Neutrophil (primary cell): Measurements from ENCODE around the gene DNAAF1.

Experiments
- H3K27ac ChIP-seq: fragments of 200-600 bp; sonication (generic); 2 replicates; pipeline ENCODE4 v1.5.1; 2016; ENCODE audit warnings: mild to moderate bottlenecking, moderate library complexity
- H3K27me3 ChIP-seq: fragments of 200-600 bp; sonication (generic); 2 replicates; pipeline ENCODE4 v1.6.0; 2016; ENCODE audit warnings: mild to moderate bottlenecking
- H3K36me3 ChIP-seq: fragments of 200-600 bp; sonication (generic); 2 replicates; pipeline ENCODE4 v1.5.1; 2017
- H3K4me1 ChIP-seq, 2 experiments: fragments of 200-600 bp in 1 of 2; sonication (generic) in 1 of 2; 1 replicate in 1 of 2; 2 replicates in 1 of 2; pipeline versions ENCODE4 v1.5.1 to v1.6.1; 2013 to 2016; ENCODE audit warnings: low read depth in 1 of 2, low read length in 1 of 2, mild to moderate bottlenecking in 1 of 2, moderate library complexity in 1 of 2; ENCODE audit not compliant: control insufficient read depth in 1 of 2, insufficient read depth in 1 of 2
- H3K4me3 ChIP-seq, 2 experiments: fragments of 200-600 bp in 1 of 2; sonication (generic) in 1 of 2; 1 replicate in 1 of 2; 2 replicates in 1 of 2; pipeline ENCODE4 v1.5.1; 2013 to 2016; ENCODE audit warnings: low read depth in 1 of 2, low read length in 1 of 2, mild to moderate bottlenecking in 1 of 2, moderate library complexity in 1 of 2
- H3K9me3 ChIP-seq: fragments of 200-600 bp; sonication (generic); 2 replicates; pipeline ENCODE4 v1.5.1; 2016
- TF ChIP-seq, protein P1 (sequence below): fragments of 200-600 bp; sonication (generic); IDR thresholded peaks from 2 replicates; pipeline ENCODE4 v1.5.1; 2016; ENCODE audit warnings: antibody characterized with exemption

Gene DNAAF1

GRCh38 chr16:84144859-84145639 is at the start of gene DNAAF1, which contains the start of gene HSDL1:
TSS of gene DNAAF1 (plus strand) at chr16:84145308. CDS start at chr16:84145441, 133 bp downstream.
TSS of gene HSDL1 (minus strand) at chr16:84145177. CDS start at chr16:84131321, 13,856 bp downstream.
- peak within 1 kb of the TSS; percentile 77 for H3K27ac ChIP-seq
- no peaks in the 10 kb centered on the region for H3K9me3 ChIP-seq
- H3K36me3 ChIP-seq = no peaks in the 10 kb centered on the region
- peaks cover 43% of the 10 kb centered on the region for H3K27me3 ChIP-seq
- TF ChIP-seq, protein P1, sequence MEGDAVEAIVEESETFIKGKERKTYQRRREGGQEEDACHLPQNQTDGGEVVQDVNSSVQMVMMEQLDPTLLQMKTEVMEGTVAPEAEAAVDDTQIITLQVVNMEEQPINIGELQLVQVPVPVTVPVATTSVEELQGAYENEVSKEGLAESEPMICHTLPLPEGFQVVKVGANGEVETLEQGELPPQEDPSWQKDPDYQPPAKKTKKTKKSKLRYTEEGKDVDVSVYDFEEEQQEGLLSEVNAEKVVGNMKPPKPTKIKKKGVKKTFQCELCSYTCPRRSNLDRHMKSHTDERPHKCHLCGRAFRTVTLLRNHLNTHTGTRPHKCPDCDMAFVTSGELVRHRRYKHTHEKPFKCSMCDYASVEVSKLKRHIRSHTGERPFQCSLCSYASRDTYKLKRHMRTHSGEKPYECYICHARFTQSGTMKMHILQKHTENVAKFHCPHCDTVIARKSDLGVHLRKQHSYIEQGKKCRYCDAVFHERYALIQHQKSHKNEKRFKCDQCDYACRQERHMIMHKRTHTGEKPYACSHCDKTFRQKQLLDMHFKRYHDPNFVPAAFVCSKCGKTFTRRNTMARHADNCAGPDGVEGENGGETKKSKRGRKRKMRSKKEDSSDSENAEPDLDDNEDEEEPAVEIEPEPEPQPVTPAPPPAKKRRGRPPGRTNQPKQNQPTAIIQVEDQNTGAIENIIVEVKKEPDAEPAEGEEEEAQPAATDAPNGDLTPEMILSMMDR = no peak
- H3K4me1 ChIP-seq = peaks cover 10 to 13% of the 10 kb centered on the region in 2 experiments
- peak within 1 kb of the TSS; percentile 70 to 92 for H3K4me3 ChIP-seq

DNA sequence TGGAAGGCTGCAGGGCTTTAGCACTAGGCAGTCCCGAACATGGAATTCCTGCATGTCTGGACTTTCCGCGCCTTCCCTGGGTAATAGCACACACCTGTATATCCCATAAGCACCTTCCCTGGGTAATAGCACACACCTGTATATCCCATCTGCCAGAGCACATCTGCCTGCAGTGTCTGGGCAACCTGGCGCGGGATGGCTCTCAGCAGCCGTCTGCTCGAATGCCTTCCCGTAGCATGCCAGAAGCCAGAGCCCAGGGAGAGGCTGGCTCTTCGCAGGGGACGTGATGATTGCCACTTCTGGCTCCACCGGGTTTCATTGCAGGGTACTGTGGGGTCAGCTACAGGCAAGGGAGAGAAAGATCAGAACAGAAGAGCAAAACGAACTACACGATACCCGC is 49.6 kb upstream of the DNAAF1 start:
- Histone ChIP-seq H3K27me3 (no peaks in the 10 kb centered on the region), H3K27ac (no peak overlapping the region), H3K4me1 (no peaks in the 10 kb centered on the region), H3K9me3 (no peaks in the 10 kb centered on the region), H3K4me3 (no peak overlapping the region), H3K36me3 (peaks cover 79% of the 10 kb centered on the region)
- TF ChIP-seq, protein P1 = no peak

DNA sequence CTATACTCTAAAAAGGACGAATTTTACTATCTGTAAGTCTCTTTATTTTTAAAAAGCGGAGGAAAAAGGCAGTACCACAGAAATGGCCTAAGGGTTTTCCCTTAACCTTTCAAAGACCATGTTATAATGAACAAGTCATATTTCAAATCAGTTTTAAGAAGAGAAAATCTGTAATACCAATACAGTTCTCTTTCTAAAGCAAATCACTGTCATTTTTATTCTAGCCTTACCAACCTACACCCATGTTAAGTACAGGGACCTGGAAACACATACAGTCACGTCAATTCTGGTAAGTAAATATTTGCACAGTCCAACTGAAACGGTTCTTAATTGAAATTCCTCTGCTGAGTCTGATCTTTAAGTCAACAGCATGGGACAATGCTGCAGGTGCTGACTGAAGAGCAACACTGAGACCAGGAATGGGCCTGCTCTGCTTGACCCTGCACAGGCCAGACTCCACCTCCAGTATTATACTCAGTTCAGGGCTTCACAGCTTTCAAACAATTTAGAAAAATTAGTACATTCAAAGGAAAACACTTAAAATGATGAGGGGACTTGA is 48.6 kb upstream of the DNAAF1 start:
- H3K4me1 ChIP-seq = no peaks in the 10 kb centered on the region
- H3K27ac ChIP-seq = no peak overlapping the region
- H3K4me3 ChIP-seq = no peak overlapping the region
- no peaks in the 10 kb centered on the region for H3K9me3 ChIP-seq
- H3K36me3 ChIP-seq = peaks cover 68% of the 10 kb centered on the region
- no peaks in the 10 kb centered on the region for H3K27me3 ChIP-seq
- TF ChIP-seq, protein P1 = no peak

- Histone ChIP-seq H3K4me1 (no peaks in the 10 kb centered on the region), H3K27ac (no peak overlapping the region), H3K36me3 (peaks cover 44% of the 10 kb centered on the region), H3K27me3 (no peaks in the 10 kb centered on the region), H3K9me3 (no peaks in the 10 kb centered on the region), H3K4me3 (no peak overlapping the region)
- TF ChIP-seq, protein P1 = no peak
These were observed 46.2 kb upstream of the DNAAF1 start for GRCh38 chr16:84098939-84099338.

- no peak overlapping the region for H3K4me3 ChIP-seq
- H3K27ac ChIP-seq = no peak overlapping the region
- no peaks in the 10 kb centered on the region for H3K27me3 ChIP-seq
- H3K9me3 ChIP-seq = no peaks in the 10 kb centered on the region
- TF ChIP-seq, protein P1 = no peak
- no peaks in the 10 kb centered on the region for H3K4me1 ChIP-seq
- peaks cover 15% of the 10 kb centered on the region for H3K36me3 ChIP-seq
These were observed 41.4 kb upstream of the DNAAF1 start for GRCh38 chr16:84103678-84104077.
